Body of pancreas (tissue), 4 donors: Measurements from ENCODE around the gene CLIP4.

ENCODE experiments used
- POLR2A ChIP-seq, 3 donors: fragments of 450-650 bp; IDR thresholded peaks; one replicate each; pipeline ENCODE4 v1.6.1; 2016; ENCODE audit warnings: antibody characterized with exemption in 3 of 3, mild to moderate bottlenecking in 2 of 3
- TF ChIP-seq, protein P1 (sequence below), 7 experiments: fragments of 450-650 bp in 4 of 7; fragments of 200-600 bp in 3 of 7; sonication (generic) in 3 of 7; IDR thresholded peaks; one replicate each; pipeline ENCODE4 v1.5.1; 2016 to 2019; ENCODE audit warnings: antibody characterized with exemption in 7 of 7

DNA sequence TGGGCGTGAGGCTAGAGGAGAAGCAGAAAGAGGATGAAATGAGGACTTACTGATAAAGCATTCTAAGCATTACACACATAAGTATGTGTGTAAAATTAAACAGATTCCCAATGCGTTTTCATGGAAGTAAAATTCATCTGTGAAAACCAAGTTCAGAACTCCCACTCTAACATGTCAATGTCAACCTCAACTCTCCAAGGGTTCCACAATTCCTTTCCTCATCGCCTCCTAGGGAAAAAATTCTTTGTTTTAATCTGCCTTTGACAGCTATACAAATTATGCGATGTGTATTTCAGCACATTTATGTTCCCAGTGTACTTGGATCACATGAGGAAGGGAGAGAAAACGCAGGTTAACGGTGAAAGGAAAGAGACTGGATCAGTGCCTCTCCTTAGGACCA lies 76.6 kb downstream of the CLIP4 start:
- TF ChIP-seq, protein P1, sequence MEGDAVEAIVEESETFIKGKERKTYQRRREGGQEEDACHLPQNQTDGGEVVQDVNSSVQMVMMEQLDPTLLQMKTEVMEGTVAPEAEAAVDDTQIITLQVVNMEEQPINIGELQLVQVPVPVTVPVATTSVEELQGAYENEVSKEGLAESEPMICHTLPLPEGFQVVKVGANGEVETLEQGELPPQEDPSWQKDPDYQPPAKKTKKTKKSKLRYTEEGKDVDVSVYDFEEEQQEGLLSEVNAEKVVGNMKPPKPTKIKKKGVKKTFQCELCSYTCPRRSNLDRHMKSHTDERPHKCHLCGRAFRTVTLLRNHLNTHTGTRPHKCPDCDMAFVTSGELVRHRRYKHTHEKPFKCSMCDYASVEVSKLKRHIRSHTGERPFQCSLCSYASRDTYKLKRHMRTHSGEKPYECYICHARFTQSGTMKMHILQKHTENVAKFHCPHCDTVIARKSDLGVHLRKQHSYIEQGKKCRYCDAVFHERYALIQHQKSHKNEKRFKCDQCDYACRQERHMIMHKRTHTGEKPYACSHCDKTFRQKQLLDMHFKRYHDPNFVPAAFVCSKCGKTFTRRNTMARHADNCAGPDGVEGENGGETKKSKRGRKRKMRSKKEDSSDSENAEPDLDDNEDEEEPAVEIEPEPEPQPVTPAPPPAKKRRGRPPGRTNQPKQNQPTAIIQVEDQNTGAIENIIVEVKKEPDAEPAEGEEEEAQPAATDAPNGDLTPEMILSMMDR (IDR thresholded peaks at IDR 0.05): no peak
- TF ChIP-seq POLR2A (IDR thresholded peaks at IDR 0.05): no peak
